GM19397 (cell line): ENCODE results near the gene ARID3A.
"Not testable (repeated sequence)": the region's sequence is repeated elsewhere in the genome, so short reads cannot be mapped to it uniquely, and the experiment has no call there.

Experiments
- ATAC-seq: cut with Tn5 transposase; IDR thresholded peaks from one replicate; pipeline ENCODE4 v1.9.1; 2021; ENCODE audit warnings: mild to moderate bottlenecking, moderate library complexity; ENCODE audit not compliant: unreplicated experiment

ARID3A gene

GRCh38 chr19:1014161-1015060 is 88.6 kb downstream of the ARID3A start:
- ATAC-seq, result no peak

GRCh38 chr19:1015061-1015781 is 89.4 kb downstream of the ARID3A start:
- no peak for ATAC-seq

GRCh38 chr19:1015782-1016646 is 90.2 kb downstream of the ARID3A start:
- ATAC-seq, result no peak

GRCh38 chr19:1016647-1017114 is 90.8 kb downstream of the ARID3A start:
- no peak for ATAC-seq

GRCh38 chr19:1017115-1017905 is 91.5 kb downstream of the ARID3A start:
- no peak for ATAC-seq

- no peak for ATAC-seq
These were observed 92.1 kb downstream of the ARID3A start for GRCh38 chr19:1017906-1018305.

GRCh38 chr19:1018393-1018792 is 92.6 kb downstream of the ARID3A start:
- ATAC-seq, result no peak

GRCh38 chr19:1018932-1019615 is 93.2 kb downstream of the ARID3A start:
- no peak for ATAC-seq

- ATAC-seq, result no peak
These were observed 93.8 kb downstream of the ARID3A start for GRCh38 chr19:1019616-1019961.

GRCh38 chr19:1019980-1020867 is 94.4 kb downstream of the ARID3A start:
- ATAC-seq, result no peak

- peak; percentile 92 for ATAC-seq
These were observed 95.1 kb downstream of the ARID3A start, which contains the start of gene TMEM259 for GRCh38 chr19:1020868-1021425. Gene TMEM259, minus strand, starts transcription at chr19:1021123. Its CDS starts 127 bp downstream, at chr19:1020996.

GRCh38 chr19:1023883-1024188 is 98.0 kb downstream of the ARID3A start:
- ATAC-seq, result not testable (repeated sequence)

- ATAC-seq, result not testable (repeated sequence)
These were observed 99.2 kb downstream of the ARID3A start for GRCh38 chr19:1025080-1025479.
